Effector CD4-positive, alpha-beta T cell (primary cell): ENCODE measurements around the gene ZNF219.
"Not testable (repeated sequence)": the region's sequence is repeated elsewhere in the genome, so short reads cannot be mapped to it uniquely, and the experiment has no call there.

ENCODE experiments used
- DNase-seq: peaks from one replicate; pipeline ENCODE4 v3.0.0-alpha.2; 2020

The ZNF219 gene

GRCh38 chr14:21041676-21042433, 56.6 kb downstream of the ZNF219 start, which contains the start of gene RNASE7:
Gene RNASE7, plus strand, starts transcription at chr14:21042362. Its CDS starts 631 bp downstream, at chr14:21042993.
- DNase-seq, result no peak

GRCh38 chr14:21040941-21041340, 57.5 kb downstream of the ZNF219 start:
- not testable (repeated sequence) for DNase-seq

GRCh38 chr14:21040370-21040925, 58.0 kb downstream of the ZNF219 start:
- DNase-seq, result no peak
